Stimulated activated CD4-positive, alpha-beta T cell treated with anti-CD3 and anti-CD28 coated beads, TNF-alpha, amount 100 ng/mL, for 48 hours (primary cell): ENCODE measurements around the gene RPS28.
"Not testable (repeated sequence)": the region's sequence is repeated elsewhere in the genome, so short reads cannot be mapped to it uniquely, and the experiment has no call there.

Experiments
- DNase-seq, 3 donors: peaks; one replicate each; pipeline ENCODE4 v3.0.0-alpha.2; 2020; ENCODE audit warnings: low read depth in 3 of 3

The RPS28 gene

DNA sequence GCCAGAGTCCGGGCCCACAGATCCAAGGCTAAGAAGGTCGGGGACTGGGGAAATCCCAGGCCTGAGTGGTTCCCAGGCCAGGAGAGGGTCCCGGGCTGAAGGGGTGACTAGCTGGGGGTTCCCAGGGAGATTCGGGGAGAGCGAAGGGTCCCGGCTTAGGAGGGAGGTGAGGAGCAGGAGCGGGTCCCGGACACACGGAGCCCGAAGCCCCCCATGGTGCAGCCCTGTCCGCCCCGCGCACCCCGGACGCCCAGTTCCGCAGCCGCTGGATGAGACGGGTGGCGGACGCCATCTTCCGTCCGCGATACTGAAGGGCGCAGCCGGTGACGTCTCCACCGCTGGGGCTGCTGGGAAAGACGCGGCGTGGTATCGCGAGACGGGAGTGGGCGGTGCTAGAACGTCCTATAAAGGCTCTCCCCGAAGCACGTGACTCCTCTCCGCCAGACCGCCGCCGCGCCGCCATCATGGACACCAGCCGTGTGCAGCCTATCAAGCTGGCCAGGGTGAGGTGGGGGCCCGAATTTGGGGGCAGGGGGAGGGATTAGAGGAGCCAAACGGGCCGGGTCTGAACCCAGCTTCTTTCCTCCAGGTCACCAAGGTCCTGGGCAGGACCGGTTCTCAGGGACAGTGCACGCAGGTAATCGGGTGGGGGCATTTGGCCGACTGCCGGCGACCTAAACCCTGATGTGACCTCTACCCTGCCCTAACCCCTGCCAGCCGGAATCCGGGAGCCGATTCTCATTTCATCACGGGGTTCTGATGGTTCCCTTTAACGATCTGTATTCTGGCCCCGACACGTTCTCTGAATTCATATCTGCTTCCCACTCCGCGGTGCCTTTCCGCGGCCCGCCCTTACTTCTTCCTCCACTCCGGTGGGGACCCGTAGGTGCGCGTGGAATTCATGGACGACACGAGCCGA, at the start of gene RPS28, which contains the start of gene NDUFA7:
RPS28 (plus strand) TSS at position 430 of the 919 bp plus-strand sequence; CDS start at position 465, 35 bp downstream.
NDUFA7 (minus strand) TSS at position 309 of the 919 bp plus-strand sequence; CDS start at position 292, 17 bp downstream.
- DNase-seq = peak; percentile 94 to 96 (median 95)

DNA sequence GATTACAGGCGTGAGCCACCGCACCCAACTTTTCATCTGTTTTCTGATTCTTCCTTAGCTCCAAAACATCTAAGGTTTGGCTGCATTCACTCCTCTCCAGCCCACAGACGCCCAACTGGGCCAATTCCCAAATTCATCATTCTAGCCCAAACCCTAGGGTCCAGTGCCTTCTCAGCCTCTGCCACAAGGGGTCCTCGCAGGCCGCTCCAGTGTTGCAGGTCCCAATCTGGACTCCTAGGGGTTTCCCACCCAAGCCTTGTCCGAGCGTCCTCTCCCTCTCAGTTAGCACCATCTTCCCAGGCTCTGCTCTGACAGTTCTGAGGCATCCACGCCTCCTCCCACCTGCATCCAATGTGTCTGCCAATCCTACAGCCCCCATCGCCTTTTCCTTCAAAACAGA, 44.8 kb upstream of the RPS28 start:
- DNase-seq = not testable (repeated sequence)

DNA sequence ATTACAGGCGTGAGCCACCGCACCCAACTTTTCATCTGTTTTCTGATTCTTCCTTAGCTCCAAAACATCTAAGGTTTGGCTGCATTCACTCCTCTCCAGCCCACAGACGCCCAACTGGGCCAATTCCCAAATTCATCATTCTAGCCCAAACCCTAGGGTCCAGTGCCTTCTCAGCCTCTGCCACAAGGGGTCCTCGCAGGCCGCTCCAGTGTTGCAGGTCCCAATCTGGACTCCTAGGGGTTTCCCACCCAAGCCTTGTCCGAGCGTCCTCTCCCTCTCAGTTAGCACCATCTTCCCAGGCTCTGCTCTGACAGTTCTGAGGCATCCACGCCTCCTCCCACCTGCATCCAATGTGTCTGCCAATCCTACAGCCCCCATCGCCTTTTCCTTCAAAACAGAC, 30.0 kb upstream of the RPS28 start:
- not testable (repeated sequence) for DNase-seq

DNA sequence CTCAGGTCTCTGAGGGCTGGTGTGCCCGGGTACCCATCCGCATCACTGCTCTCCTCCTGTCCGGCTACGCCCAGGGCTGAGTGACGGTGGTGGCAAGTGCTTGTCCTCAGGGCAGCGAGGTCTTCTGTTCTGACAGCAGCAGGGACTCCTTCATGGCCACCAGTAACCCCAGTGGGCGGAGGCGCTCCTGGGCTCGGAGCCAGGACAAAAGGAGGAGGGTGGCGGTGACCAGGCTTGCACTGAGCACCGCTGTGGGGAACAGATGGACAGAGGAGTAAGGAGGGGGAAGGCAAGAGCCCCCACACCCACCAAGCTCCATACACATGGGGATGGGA, 19.0 kb upstream of the RPS28 start:
- no peak for DNase-seq

DNA sequence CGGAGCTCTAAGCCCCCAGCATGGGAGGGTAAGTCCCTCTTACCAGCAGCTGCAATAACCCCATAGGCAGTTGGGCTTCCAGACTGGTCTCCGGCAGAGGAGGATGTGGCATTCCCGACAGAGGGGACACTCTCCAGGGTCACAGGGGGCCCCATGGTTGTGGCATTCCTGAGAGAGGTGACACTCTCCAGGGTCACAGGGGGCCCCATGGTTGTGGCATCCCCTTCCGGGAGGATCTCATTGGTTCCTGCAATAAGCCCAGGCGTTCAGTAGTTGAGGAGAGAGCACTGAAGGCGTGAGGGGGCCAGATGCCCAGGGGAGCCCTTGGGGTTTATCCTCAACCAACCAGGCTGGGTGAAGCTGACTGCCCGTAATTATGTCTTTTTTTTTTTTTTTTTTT, 18.6 kb upstream of the RPS28 start:
- no peak for DNase-seq

DNA sequence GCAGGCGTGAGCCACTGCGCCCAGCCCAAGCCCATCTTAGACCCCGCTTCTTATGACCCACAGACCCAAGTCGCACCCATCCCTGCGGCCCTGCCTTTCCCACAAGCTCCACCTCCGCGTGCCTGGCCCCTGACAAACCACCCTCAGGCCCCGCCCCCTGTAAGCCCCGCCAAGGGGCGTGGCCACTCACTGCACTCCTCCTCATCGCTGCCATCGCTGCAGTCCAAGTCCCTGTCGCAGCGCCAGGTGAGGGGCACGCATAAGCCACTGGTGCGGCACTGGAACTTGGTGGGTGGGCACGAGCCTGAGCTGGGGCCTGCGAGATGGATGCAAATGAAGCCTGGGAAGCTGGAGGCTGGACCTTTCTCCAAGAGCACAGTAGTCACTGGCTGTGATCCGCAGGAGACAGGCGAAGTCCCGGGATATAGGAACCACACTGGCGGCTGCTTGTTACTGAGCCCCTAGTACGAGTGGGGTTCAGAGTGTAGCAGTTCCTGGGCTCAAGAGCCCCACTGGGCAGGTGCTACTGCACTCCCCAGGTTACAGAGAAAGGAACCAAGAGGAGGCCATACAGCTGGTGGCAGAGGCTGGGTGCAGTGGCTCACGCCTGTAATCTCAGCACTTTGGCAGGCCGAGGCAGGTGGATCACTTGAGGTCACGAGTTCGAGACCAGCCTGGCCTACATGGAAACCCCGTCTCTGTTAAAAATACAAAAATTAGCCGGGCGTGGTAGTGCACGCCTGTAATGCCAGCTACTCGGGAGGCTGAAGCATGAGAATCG, 16.3 kb upstream of the RPS28 start:
- DNase-seq = no peak

DNA sequence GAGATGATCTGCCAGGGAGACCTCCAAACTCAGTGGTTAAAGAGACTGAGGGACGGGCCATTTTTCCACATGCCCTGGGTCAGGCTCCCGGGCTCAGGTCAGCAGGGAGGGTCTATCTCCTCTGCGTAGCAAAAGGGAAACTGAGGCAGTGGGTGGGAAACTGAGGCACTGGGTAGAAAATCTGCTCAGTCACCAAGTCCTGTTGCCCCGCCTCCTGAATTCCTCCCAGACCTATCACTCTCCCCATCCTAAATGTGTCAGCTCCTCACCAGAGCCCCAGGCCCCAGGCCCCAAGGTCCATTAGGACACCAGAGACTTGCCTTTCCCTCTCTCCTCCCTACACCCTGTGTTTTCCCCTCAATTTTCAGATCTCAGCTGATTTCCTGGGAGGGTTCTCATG, 15.5 kb upstream of the RPS28 start:
- no peak for DNase-seq

DNA sequence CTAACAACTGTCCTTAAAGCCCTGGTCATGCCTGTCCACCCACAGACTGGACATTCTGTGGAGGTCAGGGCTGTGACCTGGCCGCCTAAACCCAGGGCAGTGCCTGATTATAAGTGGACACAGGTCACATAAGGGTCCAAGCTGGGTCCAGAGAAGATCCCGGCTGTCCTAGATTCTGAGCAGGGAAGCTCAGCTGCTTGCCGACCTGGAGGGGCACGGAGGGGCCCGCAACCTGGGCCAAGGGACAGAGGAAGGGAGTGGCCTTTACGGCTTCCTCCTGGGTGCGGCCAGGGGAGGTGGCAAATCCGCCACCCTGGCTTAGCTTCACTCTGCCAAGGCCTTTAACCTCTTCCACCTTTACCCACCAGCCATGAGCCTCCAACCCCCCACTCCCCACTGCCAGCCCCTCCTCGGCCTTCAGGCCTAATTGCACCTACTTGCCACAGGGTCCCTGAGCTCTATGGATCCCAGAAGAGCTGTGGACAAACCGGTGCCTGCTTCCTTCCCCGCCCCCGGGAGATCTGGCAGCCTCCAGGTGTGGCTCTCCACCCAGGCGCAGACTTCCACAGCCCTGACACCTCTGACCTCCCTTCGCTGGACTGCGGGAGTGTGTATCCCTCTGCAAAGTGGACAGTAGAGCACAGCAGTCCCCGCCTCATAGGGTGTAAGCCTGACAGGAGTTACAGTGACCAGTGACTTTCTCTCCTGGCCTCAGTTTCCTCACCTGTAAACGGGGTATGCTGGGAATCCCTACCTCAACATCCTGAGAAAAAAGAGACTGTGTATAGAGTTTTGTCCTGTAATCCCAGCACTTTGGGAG, 14.9 kb upstream of the RPS28 start:
- DNase-seq = no peak

DNA sequence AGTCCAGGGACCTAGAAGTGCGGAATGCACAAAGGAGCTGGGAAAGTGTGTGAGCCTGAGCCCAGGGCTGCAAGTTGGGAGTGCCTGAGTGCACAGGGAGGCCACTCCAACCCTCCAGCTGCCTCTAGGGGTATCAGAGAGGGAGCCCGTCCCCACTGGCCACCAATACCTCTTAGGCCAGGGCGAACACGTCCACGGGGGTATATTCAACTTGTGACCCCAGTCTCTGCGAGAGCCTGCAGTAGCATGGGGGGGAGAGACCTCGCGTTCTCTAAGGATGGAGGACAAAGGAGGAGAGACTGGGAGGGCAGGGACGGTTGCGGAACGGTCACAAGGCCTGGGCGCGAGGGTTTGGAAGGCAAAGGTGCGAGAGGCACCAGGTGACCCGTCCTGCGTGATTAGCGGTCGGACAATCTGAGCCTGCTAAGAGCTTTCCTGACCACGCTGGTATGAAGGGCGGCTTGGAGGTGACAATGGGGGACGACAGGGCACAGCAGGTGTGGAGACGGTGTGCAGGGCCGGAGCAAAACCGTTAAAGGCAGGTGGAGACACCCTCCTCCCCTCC, 13.8 kb upstream of the RPS28 start:
- no peak for DNase-seq

DNA sequence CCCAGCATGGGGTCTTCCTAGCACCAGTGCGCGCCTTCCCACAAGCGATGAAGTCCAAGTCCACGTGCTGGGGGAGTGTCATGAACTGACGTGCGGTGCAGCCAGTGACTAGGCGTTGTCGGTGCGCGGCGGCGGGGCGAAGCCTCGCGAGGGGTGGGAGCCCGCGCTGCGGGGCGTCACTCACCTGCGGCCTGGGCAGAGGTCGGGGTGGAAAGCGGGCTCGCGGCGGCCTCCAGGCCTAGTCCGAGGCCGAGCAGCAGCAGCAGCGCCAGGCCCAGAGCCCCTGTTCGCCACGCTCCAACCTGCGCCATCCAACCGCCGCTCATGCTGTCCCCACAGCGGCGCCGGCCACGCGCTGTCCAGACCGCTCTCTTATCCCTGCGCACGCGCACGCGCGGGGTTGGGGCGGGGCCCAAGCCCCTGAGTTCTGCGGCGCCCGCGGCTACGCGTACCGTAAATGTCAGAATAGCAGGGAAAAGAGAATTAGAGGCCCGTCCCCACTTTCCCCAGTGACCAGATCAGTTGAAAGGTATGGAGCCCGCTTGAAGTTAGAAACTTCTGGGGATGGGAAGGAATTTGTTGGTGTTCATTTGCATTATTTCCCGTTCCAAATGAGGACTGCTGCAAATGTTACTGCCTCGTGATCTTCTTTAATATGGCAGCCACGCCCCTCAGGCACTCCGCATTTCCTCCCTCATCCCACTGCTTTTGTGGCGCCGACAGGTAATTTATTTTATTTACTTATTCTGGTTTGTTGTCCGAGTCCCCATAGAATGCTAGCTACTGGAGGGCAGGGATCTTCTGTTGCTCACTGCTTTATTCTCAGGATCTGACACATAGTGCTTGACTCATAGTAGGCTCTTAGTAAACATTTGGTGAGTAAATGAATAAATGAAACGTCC, 13.1 kb upstream of the RPS28 start, which contains the start of gene CD320:
CD320 (minus strand) TSS at position 394 of the 902 bp plus-strand sequence; CDS start at position 326, 68 bp downstream.
- DNase-seq = peak; percentile 71 to 86 (median 77)

DNA sequence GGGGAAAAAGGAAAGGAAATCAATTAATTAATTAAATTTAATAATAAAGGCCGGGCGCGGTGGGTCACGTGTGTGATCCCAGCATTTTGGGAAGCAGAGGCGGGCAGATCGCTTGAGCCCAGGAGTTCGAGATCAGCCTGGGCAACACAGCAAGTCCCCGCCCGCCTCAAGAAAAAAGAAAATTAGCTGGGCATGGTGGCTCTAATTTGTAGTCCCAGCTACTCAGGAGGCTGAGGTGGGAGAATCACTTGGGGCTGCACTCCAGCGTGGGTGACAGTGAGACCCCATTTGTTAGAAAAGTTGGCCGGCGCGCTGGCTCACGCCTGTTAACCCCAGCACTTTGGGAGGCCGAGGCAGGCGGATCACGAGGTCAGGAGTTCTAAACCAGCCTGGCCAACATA, 12.4 kb upstream of the RPS28 start:
- DNase-seq = no peak

DNA sequence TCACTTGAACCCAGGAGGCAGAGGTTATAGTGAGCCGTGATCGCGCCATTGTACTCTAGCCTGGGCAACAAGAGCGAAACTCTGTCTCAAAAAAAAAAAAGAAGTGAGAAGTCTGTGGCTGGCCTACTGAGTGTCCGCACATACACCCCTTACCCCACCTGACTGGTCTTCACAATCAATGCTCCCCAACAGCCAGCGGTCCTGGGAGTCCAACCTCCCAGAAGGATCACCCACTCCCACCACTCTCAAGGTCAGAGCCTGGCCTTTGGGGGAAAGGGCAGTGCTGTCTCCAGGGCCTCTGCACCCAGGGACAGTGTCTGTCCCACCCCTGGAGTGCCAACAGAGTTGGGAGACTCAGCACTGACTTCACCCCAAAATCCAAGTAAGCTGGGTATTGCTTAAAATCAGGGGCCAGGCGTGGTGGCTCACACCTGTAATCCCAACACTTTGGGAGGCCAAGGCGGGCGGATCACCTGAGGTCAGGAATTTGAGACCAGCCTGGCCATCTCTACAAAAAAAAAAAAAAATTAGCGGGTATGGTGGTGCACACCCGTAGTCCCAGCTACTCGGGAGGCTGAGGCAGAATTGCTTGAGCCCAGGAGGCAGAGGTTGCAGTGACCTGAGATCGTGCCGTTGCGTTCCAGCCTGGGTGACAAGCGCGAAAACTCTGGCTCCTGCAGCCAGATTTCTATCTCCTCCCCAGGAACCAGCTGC, 10.8 kb upstream of the RPS28 start:
- DNase-seq = no peak

DNA sequence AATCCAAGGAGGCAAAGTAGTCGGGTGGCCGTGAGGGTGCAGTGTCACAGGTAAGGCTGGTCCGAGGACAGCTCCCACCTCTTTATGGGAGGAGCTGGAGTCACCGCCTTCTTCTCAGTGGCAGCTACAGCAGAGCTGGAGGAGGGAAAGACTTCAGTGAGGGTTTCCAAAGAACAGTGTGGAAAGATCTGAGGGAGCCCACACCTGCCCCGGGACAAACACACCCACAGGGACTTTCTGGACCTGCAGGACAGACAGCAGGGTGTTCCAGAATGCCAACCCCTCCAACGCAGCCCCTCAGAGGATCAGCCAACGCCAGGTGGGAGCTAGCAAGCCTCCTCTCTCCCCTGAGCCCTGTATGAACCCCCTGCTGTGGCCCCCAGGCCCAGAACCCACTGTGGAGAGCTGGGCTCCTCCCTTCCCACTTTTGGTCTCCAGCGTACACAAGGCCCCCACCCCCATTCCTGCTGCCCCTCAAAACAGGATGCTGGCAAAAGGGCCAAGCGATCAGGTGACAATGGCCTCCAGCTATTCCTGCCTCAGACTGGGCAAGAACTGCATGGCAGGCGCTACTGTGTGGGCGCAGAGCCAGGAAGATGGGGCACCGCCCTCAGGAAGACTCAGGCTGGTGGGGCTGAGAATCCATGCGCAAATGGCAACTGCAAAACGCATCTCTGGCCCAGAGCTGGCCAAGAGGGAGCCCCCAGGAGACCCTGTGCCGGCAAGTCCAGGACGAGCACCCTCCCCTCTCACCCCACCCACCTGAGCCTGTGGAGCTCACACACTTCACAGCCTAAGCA, 9.6 kb upstream of the RPS28 start:
- DNase-seq = no peak

DNA sequence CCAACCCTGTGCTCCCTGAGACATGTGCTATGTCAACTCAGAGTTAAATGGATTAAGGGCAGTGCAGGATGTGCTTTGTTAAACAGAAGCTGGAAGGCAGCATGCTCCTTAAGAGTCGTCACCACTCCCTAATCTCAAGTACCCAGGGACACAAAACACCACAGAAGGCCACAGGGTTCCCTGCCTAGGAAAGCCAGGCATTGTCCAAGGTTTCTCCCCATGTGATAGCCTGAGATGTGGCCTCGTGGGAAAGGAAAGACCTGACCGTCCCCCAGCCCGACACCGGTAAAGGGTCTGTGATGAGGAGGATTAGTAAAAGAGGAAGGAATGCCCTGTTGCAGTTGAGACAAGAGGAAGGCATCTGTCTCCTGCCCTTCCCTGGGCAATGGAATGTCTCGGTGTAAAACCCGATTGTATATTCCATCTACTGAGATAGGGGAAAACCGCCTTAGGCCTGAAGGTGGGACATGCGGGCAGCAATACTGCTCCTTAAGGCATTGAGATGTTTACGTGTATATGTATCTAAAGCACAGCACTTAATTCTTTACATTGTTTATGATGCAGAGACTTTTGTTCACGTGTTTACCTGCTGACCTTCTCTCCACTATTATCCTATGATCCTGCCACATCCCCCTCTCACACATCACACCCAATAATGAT, 6.2 kb upstream of the RPS28 start:
- DNase-seq = not testable (repeated sequence)

DNA sequence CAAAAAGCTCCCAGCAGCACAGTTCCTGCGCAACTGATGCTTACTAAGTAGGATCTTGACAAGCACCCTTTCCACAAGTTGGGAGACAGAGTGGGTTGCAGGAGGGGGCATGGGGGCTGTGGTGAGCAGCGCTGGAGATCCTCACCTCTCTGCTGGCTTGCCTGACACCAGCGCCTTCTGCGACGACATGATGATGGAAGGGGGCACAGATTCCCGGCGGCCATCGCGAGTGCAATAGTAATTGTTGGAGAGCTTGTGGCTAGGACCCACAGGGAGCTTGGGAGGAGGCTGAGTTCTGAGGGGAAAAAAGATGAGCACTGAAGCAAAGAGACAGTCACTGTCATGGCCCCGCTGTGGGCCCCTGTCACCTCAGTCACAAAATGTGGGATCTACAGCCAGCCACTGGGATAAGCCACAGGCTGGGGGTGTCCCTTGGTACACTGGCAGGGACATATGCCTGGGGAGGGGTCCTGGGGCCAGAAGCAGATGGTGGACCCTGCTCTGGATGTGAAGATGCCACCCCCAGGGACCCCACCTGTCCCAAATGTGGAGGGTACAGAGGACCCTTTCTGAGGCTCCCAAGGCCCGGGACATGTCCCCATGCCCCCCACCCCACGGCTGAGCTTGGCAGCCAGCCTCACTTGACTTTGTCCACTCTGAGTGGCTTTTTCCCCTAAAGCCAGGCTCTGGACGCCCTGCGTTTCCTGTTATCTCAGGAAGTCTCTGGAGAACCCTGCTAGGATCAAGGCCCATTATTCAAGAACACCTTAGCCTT, 4.8 kb upstream of the RPS28 start:
- DNase-seq = no peak

DNA sequence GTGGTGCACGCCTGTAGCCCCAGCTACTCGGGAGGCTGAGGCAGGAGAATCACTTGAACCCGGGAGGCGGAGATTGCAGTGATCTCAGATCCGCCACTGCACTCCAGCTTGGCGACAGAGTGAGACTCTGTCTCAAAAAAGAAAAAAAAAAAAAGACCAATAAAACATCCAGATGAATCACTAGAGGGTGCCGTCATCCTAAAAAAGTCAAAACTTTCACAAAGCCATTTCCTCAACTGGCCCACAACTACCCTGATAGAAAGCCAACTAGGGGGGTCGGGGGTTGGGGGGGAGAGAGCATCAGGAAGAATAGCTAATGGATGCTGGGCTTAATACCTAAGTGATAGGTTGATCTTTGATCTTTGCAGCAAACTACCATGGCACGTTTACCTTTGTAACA, 2.5 kb upstream of the RPS28 start:
- DNase-seq = not testable (repeated sequence)

DNA sequence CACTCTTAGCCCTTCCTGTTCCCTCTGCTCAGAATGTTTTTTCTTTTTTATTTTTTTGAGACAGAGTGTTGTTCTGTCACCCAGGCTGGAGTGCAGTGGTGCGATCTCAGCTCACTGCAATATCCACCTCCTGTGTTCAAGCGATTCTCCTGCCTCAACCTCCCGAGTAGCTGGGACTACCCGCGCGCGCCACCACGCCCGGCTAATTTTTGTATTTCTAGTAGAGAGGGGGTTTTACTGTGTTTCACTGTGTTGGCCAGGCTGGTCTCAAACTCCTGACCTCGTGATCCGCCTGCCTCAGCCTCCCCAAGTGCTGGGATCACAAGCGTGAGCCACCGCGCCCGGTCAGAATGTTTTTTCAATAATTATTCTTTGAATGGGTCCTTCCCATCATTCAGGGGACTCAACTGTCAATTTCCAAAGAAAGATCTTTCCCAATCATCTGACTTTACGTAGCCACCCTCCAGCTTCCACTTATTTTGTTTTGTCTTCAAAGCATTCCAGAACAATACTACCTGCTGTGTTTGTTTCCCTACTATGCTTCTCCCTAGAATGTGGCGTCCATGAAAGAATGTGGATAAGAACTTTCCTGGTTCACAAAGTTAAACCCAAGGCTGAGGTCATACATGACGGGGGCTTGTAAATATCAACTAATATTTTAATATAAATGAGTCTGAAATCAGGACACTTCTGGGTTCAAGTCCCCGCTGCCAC, 1.3 kb upstream of the RPS28 start:
- DNase-seq = no peak
